Activated CD8-positive, alpha-beta memory T cell treated with anti-CD3 and anti-CD28 coated beads for 48 hours (primary cell): ENCODE measurements around the gene FERMT3.
"Not testable (repeated sequence)": the region's sequence is repeated elsewhere in the genome, so short reads cannot be mapped to it uniquely, and the experiment has no call there.

ENCODE experiments used
- DNase-seq, 3 experiments: peaks; one replicate each; pipeline ENCODE4 v3.0.0-alpha.2; 2020; ENCODE audit warnings: low read depth in 2 of 3, low spot score in 2 of 3

Gene FERMT3

DNA sequence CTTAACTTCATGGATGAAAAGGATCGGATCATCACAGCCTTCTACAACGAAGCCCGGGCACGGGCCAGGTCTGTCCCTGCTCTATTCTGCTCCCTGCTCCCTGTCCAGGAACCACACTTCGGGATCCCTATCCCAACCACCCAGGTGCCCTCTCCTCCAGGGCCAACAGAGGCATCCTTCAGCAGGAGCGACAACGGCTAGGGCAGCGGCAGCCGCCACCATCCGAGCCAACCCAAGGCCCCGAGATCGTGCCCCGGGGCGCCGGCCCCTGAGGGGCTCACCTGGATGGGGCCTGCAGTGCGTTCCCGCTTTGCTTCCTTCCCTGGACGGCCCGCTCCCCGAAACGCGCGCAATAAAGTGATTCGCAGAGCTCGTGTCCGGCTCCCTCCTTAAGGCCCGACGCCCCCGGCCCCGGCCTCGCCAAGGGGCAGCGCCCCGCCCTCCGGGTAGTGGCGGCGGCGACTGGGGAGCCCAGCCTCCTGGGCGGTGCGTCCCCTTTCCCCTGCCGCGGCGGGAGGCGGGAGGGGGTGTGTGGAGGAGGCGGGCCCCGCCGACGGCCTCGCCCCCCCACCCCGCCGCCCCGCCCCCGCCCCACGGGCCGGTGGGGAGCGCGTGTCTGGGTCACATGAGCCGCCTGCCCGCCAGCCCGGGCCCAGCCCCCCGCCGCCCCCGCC is 27.5 kb downstream of the FERMT3 start, which contains the start of gene VEGFB:
VEGFB (plus strand) TSS at position 672 of the 674 bp plus-strand sequence. CDS start 250 bp downstream, outside the sequence.
- no peak for DNase-seq

DNA sequence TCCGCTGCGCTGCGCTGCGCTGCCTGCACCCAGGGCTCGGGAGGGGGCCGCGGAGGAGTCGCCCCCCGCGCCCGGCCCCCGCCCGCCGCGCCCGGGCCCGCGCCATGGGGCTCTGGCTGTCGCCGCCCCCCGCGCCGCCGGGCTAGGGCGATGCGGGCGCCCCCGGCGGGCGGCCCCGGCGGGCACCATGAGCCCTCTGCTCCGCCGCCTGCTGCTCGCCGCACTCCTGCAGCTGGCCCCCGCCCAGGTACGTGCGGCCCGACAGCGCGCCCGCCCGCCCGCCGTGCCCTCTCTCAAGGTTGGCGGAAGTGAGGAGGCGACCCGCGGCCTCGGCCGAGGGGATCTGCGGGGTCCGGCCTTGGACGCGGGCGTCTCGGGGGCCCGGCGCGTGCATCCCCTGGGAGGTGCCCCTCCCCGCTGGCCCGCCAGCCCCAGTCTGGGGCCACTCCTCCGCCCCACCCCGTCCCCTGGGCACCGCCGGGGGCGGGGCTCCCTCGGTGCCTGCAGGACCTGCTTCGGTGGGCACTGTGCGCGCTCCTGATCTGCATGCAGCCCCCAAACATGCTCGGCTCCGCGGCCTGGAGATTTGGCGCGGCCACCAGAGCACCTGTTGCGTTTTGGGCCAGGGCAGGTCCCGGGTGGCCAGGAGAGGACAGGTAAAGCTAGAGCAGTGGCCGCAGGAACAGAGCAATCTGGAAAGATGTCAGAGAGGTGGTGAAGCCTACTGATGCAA is 28.3 kb downstream of the FERMT3 start:
- no peak for DNase-seq

DNA sequence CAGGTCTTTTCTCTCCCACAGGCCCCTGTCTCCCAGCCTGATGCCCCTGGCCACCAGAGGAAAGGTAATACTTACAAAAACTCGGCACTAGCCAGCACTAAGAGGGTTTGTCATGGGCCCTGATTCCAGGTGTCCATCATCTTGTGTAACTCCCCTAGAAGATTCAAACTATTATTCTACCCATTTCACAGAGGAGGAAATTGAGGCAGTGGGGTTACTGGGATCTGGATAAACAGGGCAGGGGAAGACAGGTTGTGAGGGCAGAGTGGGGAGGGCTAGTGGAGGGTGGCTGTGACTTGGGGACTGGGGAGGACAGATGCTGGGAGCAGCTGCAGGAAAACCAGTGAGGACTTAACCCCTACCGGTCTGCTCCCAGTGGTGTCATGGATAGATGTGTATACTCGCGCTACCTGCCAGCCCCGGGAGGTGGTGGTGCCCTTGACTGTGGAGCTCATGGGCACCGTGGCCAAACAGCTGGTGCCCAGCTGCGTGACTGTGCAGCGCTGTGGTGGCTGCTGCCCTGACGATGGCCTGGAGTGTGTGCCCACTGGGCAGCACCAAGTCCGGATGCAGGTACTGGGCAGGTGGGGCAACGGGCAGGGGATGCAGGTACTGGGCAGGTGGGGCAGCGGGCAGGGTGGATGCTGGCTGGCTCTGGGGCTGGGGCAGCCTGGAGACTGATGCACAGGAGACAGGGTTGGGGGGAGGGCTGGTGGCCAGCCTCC is 29.1 kb downstream of the FERMT3 start:
- no peak for DNase-seq

DNA sequence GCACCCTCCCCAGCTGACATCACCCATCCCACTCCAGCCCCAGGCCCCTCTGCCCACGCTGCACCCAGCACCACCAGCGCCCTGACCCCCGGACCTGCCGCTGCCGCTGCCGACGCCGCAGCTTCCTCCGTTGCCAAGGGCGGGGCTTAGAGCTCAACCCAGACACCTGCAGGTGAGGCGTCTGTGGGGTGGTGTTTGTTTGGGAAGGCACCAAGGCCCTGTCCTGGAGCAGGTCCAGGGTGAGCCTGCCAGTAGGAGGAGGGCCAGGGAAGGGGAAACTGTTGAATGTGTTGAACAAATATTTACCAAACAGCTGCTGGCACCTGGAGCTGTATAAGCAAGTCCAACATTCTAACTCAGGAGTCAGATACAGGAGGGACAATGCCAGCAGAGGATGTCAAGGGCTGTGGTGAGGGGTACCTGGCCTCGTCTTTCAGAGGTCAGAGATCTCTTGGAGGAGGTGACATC is 31.0 kb downstream of the FERMT3 start:
- DNase-seq: no peak

DNA sequence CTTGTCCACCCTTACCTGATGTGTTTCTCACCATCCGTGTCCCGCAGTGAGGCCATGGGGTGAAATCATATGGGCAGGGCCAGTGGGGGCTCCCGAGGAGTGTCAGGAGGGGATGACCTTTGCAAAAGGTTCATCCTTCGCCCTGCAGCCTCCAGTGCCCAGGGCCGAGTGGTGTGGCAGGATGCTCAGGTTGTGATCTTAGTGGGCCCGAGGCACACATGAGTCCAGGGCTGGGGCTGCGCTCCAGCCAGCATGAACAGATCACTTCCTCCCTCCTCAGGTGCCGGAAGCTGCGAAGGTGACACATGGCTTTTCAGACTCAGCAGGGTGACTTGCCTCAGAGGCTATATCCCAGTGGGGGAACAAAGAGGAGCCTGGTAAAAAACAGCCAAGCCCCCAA is 31.6 kb downstream of the FERMT3 start:
- DNase-seq: no peak

DNA sequence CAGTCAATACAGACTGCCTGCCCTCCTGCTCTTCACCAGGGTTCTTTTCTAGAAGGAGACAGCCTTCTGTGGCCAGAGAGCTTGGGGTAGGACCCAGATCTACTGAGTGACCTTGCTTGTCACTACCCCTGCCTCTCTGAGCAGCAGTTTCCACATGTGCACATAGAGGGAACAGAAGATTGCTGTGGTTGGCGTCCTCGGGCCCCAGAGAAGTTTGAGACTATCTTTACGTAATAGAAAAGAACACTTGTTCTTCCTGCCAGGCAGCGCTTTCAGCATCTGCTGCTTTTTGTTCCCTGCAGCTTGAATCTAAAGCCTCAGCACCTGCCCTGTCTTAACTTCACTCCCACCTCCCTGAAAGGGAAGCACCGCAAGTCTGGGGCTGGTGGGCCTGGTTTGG is 32.5 kb downstream of the FERMT3 start:
- no peak for DNase-seq

DNA sequence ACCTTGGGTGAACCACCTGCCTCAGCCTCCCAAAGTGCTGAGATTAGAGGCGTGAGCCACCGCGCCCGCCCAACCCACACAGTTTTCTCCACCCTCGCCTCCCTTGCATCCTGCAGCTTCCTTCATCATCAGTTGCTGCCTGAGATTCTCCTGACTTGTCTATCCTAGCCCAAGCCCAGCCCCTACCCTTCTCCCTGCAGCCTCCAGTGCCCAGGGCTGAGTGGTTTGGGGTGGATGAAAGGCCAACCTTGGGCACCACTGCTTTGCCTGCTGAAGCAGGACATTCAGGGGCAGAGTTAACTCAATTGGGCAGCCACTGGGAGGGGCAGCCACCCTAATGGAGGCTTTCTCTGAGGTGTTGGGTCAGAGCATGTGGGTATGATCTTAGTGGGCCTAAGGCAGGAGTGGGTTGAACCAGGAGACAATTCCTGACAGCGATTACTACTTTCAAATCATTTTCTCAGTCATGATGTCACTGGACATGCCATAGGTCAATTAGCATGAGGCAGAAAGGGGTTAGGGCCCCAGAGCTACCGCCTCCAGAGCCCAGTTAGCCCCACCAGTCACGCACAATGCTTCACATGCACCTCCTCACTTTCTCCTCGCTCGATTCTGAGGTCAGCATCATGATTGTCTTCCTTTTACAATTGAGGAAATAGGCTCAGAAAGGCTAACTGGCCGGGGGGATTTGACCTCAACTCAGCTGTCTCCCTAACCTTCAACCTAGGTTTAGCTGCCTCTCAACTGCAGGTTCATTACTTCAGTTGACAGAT is 33.3 kb downstream of the FERMT3 start:
- DNase-seq: no peak

DNA sequence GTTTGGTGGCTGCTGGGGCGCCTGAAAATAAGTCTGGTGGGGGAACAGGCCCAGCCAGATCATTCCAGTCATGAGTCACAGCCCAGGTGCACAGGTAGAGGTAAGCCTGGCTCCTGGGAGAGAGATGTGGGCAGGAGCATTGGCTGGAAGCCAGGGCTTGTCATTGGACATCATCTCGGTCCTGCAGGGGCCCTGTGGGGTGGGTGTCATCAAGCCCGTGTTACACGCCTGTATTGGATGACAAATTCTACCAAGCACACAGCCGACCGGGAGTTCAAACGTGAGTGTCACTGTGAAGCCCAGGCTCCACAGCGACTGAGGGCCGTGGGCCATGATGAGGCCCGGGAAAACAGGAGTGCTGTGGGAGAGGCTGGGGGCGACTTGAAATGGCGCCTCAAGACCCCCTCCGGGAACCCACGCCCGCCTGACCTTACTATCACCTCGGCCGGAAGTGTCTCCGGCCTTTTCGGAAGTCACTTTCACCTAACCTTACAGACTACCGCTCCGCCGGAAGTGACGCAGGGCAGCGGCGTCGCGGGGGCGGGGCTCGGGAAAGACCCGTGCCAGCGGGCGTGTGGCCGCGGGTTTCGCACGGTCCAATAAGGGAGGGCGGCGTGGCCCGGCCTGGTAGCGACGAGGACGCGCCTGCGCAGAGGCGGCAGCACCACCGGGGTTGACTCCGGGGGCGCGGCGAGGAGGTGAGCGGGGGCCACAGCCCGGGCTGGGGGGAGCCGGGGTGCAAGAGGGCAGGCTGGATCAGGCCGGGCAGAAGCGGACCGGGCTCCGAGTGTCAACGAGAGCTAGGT is 34.1 kb downstream of the FERMT3 start, which contains the start of gene FKBP2:
FKBP2 (plus strand) TSS at position 661 of the 806 bp plus-strand sequence. CDS start 1,293 bp downstream, outside the sequence.
- peak; percentile 95 to 100 (median 97) for DNase-seq

DNA sequence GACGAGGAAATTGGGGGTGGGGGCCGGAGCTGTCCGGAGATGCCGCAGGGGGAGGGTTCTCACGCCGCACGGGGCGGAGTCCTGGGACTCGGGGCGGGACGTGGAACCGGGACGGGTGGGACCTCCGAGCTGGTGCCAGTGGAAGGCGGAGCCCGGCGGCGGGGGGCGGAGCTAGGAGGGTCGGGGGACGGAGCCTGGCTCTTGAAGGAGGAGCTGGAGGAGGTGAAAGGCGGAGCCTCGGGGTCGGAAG is 34.6 kb downstream of the FERMT3 start:
- peak; percentile 99 to 100 (median 99) for DNase-seq

DNA sequence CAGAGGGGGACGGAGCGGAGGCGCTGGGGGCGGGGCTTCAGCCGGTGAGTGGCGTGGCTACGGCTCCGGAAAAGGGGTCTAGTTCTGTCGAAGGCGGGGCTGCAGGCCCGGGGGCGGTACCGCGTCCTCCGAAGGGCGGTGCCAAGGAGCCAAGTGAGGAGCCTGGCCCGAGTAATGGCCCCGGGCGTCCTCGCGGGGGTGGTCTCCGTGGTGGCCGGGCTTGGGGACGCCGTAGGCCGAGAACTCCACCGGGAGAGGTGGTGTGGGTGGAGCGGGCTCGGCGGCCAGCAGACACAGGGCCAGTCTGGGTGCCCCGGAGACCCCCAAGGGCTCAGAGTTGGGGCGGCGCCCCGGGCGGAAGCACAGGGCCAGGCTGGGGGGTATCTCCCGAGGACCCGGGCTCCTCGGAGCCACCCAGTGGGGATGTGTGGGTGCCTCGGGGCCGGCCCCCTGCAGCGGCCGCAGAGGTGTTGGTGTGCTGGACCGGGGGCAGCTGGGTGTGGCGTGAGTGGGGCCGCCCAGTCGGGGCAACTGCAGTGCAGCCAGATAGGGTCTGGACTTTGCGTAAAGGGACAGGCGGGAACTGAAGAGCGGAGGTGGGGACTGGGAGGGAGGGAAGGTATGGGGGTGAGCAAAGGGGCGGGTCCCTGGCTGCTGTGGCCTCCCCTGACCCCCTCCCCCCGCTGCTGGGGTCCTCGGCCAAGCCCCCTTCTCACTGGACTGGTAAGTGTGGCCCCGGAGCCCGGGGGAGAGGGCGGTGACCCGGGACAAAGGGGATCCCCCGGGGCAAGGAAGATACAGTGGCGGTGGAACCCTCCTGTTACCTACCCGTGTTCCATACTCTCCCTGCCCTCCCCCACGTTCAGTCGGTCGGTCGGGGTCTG is 35.2 kb downstream of the FERMT3 start:
- DNase-seq: no peak

DNA sequence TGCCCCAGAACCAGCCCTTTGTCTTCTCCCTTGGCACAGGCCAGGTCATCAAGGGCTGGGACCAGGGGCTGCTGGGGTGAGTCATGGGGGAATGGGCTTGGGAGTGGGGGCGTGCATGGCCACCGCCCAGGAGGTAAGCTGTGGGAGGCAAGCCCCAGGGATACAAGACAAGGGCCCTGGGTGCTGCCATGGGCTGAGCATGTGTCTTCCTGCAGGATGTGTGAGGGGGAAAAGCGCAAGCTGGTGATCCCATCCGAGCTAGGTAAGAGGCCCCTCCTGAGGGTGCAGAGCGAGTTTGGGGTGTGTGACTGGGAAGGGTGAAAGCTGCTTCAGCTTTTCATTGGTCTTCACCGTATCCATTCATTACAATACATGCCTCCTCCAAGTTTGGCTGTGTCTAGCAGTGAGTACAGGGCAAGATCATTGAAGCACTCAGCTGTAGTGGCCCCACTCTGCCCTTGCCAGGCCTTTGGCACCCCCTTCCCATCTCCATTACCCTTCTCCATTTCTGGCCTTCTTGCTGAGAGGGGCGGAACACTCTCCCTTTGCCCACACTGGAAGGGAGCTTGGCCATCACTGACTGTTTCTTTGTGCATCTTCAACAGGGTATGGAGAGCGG is 36.8 kb downstream of the FERMT3 start:
- DNase-seq: no peak

DNA sequence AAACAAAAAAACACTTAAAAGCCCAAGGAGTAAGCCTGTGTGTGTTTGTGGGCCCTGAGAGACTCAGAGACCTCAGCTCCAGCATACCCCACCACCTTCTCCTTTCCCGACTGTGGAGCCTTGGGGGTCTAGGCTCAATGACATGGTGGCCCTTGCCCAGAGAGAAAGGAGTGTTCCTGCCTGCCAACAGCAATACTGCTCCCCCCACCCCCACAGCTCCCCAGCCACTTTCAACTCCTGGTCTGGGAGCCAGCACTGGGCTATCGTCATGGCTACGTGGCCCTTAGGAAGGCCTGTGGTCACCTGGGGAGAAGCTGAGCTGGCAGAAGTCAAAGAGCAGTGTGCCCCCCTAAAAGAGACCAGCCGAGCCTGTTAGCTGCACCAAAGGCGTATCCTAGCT is 37.6 kb downstream of the FERMT3 start:
- DNase-seq: no peak

DNA sequence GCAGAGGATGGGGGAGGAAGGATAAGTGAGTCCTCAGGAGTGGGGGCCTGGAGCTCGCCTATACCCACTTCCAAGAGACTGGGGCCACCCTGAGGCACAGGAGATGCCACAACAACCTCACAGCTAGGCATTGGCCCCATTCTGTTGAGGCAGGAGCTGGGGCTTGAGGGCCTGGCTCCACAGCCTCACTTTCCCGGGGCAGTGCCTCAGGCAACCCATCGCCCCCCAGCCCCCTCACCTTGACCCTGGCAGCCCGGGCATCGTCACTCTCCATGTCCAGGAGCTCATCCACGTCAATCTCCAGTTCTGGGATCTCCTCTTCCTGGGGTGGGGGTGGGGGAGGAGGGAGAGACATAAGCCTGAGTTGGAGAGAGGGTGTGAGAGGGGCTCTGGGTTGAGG is 38.4 kb downstream of the FERMT3 start:
- DNase-seq: no peak

DNA sequence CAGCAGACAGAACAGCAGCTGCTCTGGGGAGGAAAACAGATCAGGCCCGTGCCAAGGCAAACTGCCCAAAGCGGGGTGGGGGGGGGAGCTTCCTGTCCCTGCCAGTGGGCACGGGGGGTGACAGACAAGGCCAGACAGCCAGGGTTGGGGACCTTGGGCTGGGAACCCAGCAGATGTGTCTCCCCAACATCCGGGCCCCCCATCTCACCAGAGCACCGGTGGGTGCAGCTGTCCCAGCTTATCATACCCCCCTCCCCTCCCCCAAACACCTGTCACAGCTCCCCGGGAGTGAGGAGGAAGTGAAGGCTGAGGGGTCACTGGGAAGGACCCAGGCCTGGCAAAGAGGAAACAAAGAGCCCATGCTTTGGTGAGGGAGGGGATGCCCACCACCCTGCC is 38.9 kb downstream of the FERMT3 start:
- no peak for DNase-seq

DNA sequence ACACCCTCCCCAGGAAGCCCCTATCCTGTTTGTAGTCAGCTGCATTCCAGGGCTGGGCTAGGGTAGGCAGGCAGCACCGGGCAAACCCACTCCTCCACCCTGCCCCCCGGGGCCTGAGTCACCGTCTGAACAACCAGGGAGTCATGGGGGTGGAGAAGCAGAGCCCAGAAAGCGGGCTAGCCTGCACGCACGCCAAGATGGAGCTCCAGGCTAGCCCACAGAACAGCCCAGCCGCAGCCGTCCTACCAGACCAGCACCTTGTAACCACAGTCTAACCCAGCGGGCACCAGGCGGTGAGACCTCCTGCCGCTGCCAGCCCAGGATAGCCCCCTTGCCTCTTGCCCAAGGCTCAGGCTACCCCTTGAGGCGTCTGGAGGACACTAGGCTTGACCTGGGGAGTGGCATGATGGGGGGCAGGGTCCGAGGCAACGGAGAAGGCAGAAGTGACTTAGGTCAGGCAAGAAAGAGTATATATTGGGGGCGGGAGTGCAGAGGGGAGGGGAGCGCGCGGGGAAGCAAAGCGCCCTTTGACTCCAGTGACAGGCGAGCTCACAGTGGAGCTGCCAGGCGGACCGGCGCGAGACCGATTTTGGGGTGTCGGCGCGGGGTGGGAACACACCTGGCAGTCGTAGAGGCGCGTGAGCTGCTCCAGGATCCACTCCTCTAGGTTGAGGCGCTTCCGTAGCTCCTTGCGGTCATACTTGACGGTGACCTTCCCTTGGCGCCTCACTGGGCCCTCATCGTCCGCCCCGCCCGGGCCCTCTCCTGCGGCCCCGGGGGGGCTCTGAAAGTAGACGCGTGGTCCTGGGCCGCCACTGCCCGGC is 39.5 kb downstream of the FERMT3 start:
- no peak for DNase-seq

DNA sequence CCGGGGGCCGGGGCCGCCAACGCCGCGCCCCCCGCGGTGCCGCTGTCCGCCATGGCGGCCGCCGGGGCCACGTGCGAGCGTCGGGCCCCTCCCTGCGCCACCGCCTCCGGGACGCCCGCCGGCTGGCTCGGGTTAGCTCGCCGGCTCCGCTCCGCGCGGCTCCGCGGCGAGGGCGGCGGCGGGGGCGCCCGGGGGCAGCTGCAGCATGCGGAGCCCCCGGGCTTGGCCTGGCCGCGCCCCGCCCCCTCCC is 40.0 kb downstream of the FERMT3 start:
- DNase-seq: not testable (repeated sequence)

DNA sequence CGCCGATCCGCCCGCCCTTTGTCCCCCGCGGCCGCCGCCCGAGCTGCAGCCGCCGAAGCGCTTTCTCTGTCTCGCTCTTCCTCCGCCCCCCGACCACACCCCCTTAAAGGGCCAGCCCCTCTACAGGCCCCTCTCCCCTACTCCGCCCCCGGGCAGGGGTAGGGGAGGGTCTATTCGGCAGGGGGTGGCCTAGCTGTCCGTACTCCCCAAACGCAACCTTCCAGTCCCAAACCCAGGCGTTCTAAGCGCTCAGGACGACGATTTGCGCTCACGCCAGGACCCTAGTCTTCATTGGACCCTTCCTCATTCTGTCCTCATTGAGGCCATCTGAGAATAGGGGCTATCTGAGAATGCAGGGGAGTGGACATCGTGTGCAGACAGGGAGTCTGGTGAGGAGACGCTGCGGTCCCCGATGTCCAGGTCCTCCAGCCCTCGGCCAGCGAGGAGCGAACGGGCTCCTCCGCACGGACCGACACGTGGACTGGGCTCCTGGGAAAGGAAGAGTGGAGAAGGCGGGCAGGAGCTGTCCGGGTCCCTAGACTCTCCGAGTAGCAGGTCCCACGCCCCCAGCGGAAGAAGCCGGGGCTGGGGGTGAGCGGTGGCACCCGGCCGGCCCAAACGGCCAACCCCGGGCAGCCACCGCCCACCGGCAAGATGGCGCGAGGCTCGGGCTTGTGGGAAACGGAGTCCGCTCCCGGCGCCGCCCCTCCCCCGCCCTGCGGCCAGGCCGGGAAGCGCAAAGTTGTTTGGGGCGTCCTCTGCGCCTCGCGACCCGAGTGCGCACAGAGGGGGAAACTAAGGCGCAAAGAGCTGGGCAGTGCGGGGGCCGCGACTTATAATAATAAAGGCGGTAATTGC is 40.6 kb downstream of the FERMT3 start, which contains the start of gene PPP1R14B:
PPP1R14B (minus strand) TSS at position 73 of the 858 bp plus-strand sequence. CDS start 270 bp downstream, outside the sequence.
- no peak for DNase-seq
